ENCODE results near the gene EEF1A2. TPM values are rescaled to one million over a fixed set of nuclear protein-coding genes. Genes with fewer than 3 reads are reported as not detected.

Gene EEF1A2
- total and polyA plus RNA-seq, 2 donors (not counting 3 experiments of a cell fraction or from before 2014, with no cell fraction given): 2.7 to 3.4 TPM

DNA sequence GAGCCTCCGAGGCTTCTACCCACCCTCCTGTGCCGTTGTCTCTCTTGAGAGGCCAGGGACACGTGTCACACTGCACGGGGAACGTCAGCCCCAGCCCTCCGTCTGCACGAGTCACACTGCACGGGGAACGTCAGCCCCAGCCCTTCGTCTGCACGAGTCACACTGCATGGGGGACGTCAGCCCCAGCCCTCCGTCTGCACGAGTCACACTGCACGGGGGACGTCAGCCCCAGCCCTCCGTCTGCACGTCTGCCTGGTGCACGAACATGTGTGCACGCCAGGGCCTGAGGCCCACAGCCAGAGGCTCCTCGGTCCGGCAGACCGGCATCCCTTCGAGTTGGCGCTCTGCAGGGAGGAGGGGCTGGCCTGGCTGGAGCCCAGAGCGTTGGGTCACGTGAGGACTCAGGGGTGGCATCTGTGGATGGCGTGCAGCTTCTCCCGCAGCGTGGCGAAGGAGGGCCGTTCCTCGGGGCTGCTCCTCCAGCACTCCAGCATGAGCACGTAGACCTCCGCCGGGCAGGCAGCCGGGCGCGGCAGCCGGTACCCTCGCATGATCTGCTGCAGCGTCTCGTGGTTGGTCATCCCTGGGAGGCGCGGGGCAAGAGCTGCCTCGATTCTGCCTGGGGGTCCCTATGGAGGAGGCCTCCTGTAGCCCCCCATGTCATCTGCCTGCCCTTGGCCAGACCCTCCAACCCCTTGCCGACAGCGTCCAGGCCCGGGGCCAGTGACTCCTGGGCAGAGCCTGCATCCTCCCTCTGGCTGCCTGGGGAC lies 41.7 kb upstream of the EEF1A2 start:
- Histone ChIP-seq H2AFZ (ENCODE audit: low read depth, low read length) (no peak overlapping the region), H3K4me2 (ENCODE audit: insufficient read depth, low read length) (no peak overlapping the region), H3K4me1 (ENCODE audit: control insufficient read depth, extremely low read depth, insufficient read depth, low read length) (no peaks in the 10 kb centered on the region), H3K36me3 (ENCODE audit: control insufficient read depth in 2 of 2, extremely low read depth in 1 of 2, insufficient read depth in 2 of 2, low read length in 2 of 2) (no peaks in the 10 kb centered on the region), H3K9me3 (replicated peaks; ENCODE audit: control insufficient read depth, insufficient read depth, low read length) (no peaks in the 10 kb centered on the region), H3K27me3 (ENCODE audit: control insufficient read depth in 2 of 2, insufficient read depth in 2 of 2, low read length in 2 of 2) (no peaks in the 10 kb centered on the region), H3K79me2 (ENCODE audit: control insufficient read depth, insufficient read depth, low read length) (no peaks in the 10 kb centered on the region), H4K20me1 (replicated peaks; ENCODE audit: control insufficient read depth, extremely low read depth, insufficient read depth, low read length) (no peaks in the 10 kb centered on the region), H3K9ac (replicated peaks; ENCODE audit: extremely low read depth, insufficient read depth, low read length) (no peak overlapping the region), H3K27ac (ENCODE audit: insufficient read depth, low read depth, low read length) (no peak overlapping the region), H3K4me3 (replicated peaks in 1 of 3; ENCODE audit: insufficient read depth in 1 of 3, low read depth in 1 of 3, low read length in 3 of 3) (no peak overlapping the region), H3K9me1 (replicated peaks; ENCODE audit: control insufficient read depth, extremely low read depth, insufficient read depth, low read length) (no peaks in the 10 kb centered on the region)
- ChIA-PET CTCF (interaction anchor here (1.2 to 4.9 kb wide), 2 partner anchors 318 to 434 kb away, joined by 5 to 89 read pairs; no protein-coding TSS in a partner anchor), POLR2A (no interaction called here)
- no TSS peak for BruUV-seq (replicated peaks)
- TF ChIP-seq POLR2AphosphoS5 (IDR thresholded peaks at IDR 0.05; ENCODE audit: insufficient read depth, low read depth, low read length) (no peak), MYC (IDR thresholded peaks at IDR 0.05; ENCODE audit: low read depth, low read length) (no peak), GATA2 (IDR thresholded peaks at IDR 0.05; ENCODE audit: insufficient read depth, insufficient read length, low read depth, low read length) (no peak), POLR2A (IDR thresholded peaks at IDR 0.05; ENCODE audit: low read depth, low read length) (no peak), EZH2 (IDR thresholded peaks at IDR 0.05; ENCODE audit: borderline replicate concordance, low read depth, low read length, severe bottlenecking) (no peak), JUN (IDR thresholded peaks at IDR 0.05; ENCODE audit: borderline replicate concordance, insufficient read depth, insufficient read length, low read depth) (no peak), FOS (IDR thresholded peaks at IDR 0.05; ENCODE audit: borderline replicate concordance, insufficient read depth, low read length) (no peak)
- TF ChIP-seq, protein P1, sequence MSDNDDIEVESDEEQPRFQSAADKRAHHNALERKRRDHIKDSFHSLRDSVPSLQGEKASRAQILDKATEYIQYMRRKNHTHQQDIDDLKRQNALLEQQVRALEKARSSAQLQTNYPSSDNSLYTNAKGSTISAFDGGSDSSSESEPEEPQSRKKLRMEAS (IDR thresholded peaks at IDR 0.05; ENCODE audit: insufficient read depth, insufficient read length): no peak
- TF ChIP-seq, protein P2, sequence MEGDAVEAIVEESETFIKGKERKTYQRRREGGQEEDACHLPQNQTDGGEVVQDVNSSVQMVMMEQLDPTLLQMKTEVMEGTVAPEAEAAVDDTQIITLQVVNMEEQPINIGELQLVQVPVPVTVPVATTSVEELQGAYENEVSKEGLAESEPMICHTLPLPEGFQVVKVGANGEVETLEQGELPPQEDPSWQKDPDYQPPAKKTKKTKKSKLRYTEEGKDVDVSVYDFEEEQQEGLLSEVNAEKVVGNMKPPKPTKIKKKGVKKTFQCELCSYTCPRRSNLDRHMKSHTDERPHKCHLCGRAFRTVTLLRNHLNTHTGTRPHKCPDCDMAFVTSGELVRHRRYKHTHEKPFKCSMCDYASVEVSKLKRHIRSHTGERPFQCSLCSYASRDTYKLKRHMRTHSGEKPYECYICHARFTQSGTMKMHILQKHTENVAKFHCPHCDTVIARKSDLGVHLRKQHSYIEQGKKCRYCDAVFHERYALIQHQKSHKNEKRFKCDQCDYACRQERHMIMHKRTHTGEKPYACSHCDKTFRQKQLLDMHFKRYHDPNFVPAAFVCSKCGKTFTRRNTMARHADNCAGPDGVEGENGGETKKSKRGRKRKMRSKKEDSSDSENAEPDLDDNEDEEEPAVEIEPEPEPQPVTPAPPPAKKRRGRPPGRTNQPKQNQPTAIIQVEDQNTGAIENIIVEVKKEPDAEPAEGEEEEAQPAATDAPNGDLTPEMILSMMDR (IDR thresholded peaks at IDR 0.05; ENCODE audit: extremely low read depth in 1 of 2, insufficient read depth in 1 of 2, low read depth in 1 of 2, low read length in 2 of 2): no peak
- FAIRE-seq: no peak
- intact Hi-C loops (cut with micrococcal nuclease): no loop called here
- dilution Hi-C loops (cut with MboI; ENCODE audit: extremely low pct_ligation_motif_present, low sequenced_read_pairs): no loop called here
- no peak for DNase-seq (ENCODE audit: low read depth, low spot score)

Measured in endothelial cell of umbilical vein (primary cell).